DOHH2 (cell line): Measurements from ENCODE around the gene APOLD1.

Source experiments
- H3F3A ChIP-seq: fragments of 200-600 bp; sonication (generic), shearing (Covaris generic); 2 replicates; pipeline ENCODE4 v1.6.0; 2016; ENCODE audit warnings: antibody characterized with exemption, mild to moderate bottlenecking; ENCODE audit not compliant: control insufficient read depth, insufficient read depth
- H3K27ac ChIP-seq: fragments of 200-600 bp; sonication (generic); 2 replicates; pipeline ENCODE4 v1.5.1; 2014; ENCODE audit warnings: low read depth, mild to moderate bottlenecking, low read length, moderate library complexity
- H3K27me3 ChIP-seq: fragments of 200-600 bp; sonication (generic); 2 replicates; pipeline ENCODE4 v1.6.1; 2014; ENCODE audit warnings: mild to moderate bottlenecking, low read length, mixed read lengths; ENCODE audit not compliant: control insufficient read depth
- H3K36me3 ChIP-seq: fragments of 200-600 bp; sonication (generic); 2 replicates; pipeline ENCODE4 v1.6.1; 2014; ENCODE audit warnings: mild to moderate bottlenecking, low read length, moderate library complexity, mixed read lengths; ENCODE audit not compliant: control insufficient read depth
- H3K4me1 ChIP-seq: fragments of 200-600 bp; sonication (generic); 2 replicates; pipeline ENCODE4 v1.6.1; 2014; ENCODE audit warnings: mild to moderate bottlenecking, low read length, mixed read lengths; ENCODE audit not compliant: control insufficient read depth
- H3K4me2 ChIP-seq: fragments of 200-600 bp; sonication (generic); 2 replicates; pipeline ENCODE4 v1.6.0; 2014; ENCODE audit warnings: mild to moderate bottlenecking, low read length, moderate library complexity
- H3K4me3 ChIP-seq: fragments of 200-600 bp; sonication (generic); 2 replicates; pipeline ENCODE4 v1.5.1; 2014; ENCODE audit warnings: mild to moderate bottlenecking, low read length, mixed read lengths
- H3K79me2 ChIP-seq: fragments of 200-600 bp; sonication (generic); 2 replicates; pipeline ENCODE4 v1.6.1; 2014; ENCODE audit warnings: mild to moderate bottlenecking, low read length, mixed read lengths; ENCODE audit not compliant: control insufficient read depth
- H3K9me2 ChIP-seq: fragments of 200-600 bp; sonication (generic); replicated peaks from 2 replicates; pipeline ENCODE4 v1.6.1; 2014; ENCODE audit warnings: mild to moderate bottlenecking, low read length, mixed read lengths; ENCODE audit not compliant: control insufficient read depth
- H3K9me3 ChIP-seq: fragments of 200-600 bp; sonication (generic); 2 replicates; pipeline ENCODE4 v1.6.1; 2014; ENCODE audit warnings: antibody characterized with exemption, low read length, mixed read lengths; ENCODE audit not compliant: control insufficient read depth, insufficient read depth
- H4K20me1 ChIP-seq: fragments of 200-600 bp; sonication (generic); 2 replicates; pipeline ENCODE4 v1.6.0; 2014; ENCODE audit warnings: low read depth, mild to moderate bottlenecking, antibody characterized with exemption, low read length, moderate library complexity; ENCODE audit not compliant: control insufficient read depth, insufficient read depth
- CTCF ChIP-seq: fragments of 200-600 bp; sonication (generic); IDR thresholded peaks from one replicate; pipeline ENCODE4 v1.5.1; 2014; ENCODE audit warnings: antibody characterized with exemption, mild to moderate bottlenecking, low read depth, low read length; ENCODE audit not compliant: poor library complexity, severe bottlenecking
- EZH2phosphoT487 ChIP-seq: fragments of 200-600 bp; sonication (generic); IDR thresholded peaks from 2 replicates; pipeline ENCODE4 v1.6.1; 2017; ENCODE audit warnings: borderline replicate concordance, mild to moderate bottlenecking, antibody characterized with exemption, low read length, moderate library complexity, mixed read lengths

APOLD1 gene

GRCh38 chr12:12788131-12788530, 2.7 kb downstream of the APOLD1 start:
- Histone ChIP-seq H3K27ac (no peak overlapping the region), H3K36me3 (no peaks in the 10 kb centered on the region), H3K9me3 (no peaks in the 10 kb centered on the region), H3K79me2 (no peaks in the 10 kb centered on the region), H3K4me1 (peaks cover 25% of the 10 kb centered on the region), H3K4me2 (0 out of 2 replicates have a peak overlapping the region, but pooled peaks have one; percentile 25), H3K9me2 (no peaks in the 10 kb centered on the region), H3K4me3 (no peak overlapping the region), H3K27me3 (peaks cover 25% of the 10 kb centered on the region), H4K20me1 (no peaks in the 10 kb centered on the region), H3F3A (no peaks in the 10 kb centered on the region; the same call in none of the 2 replicates)
- TF ChIP-seq EZH2phosphoT487 (no peak), CTCF (no peak)

- no peaks in the 10 kb centered on the region for H3K79me2 ChIP-seq
- peak; percentile 78 for TF ChIP-seq CTCF
- TF ChIP-seq EZH2phosphoT487: no peak
- H3K4me1 ChIP-seq: peaks cover 25% of the 10 kb centered on the region
Measured at GRCh38 chr12:12788675-12789368, 3.4 kb downstream of the APOLD1 start.

GRCh38 chr12:12790956-12791355, 5.5 kb downstream of the APOLD1 start:
- no peak overlapping the region for H3K4me3 ChIP-seq
- H3K36me3 ChIP-seq: no peaks in the 10 kb centered on the region
- no peaks in the 10 kb centered on the region for H3K9me3 ChIP-seq
- H3K4me2 ChIP-seq: no peak overlapping the region
- TF ChIP-seq CTCF: no peak
- no peak for TF ChIP-seq EZH2phosphoT487
- H3K79me2 ChIP-seq: no peaks in the 10 kb centered on the region
- peaks cover 23% of the 10 kb centered on the region for H3K4me1 ChIP-seq
- no peaks in the 10 kb centered on the region; the same call in none of the 2 replicates for H3F3A ChIP-seq
- H3K27ac ChIP-seq: no peak overlapping the region
- peaks cover 25% of the 10 kb centered on the region for H3K27me3 ChIP-seq
- H3K9me2 ChIP-seq: no peaks in the 10 kb centered on the region
- no peaks in the 10 kb centered on the region for H4K20me1 ChIP-seq

More at GRCh38 chr12:12788675-12789368, 3.4 kb downstream of the APOLD1 start:
- Histone ChIP-seq H3K9me3 (no peaks in the 10 kb centered on the region), H3K27me3 (peaks cover 25% of the 10 kb centered on the region), H3K4me2 (no peak overlapping the region), H3K27ac (no peak overlapping the region), H3K4me3 (no peak overlapping the region), H3F3A (no peaks in the 10 kb centered on the region; the same call in none of the 2 replicates), H3K36me3 (no peaks in the 10 kb centered on the region), H4K20me1 (no peaks in the 10 kb centered on the region), H3K9me2 (no peaks in the 10 kb centered on the region)
